ENCODE results near the gene KIF26B.

DNA sequence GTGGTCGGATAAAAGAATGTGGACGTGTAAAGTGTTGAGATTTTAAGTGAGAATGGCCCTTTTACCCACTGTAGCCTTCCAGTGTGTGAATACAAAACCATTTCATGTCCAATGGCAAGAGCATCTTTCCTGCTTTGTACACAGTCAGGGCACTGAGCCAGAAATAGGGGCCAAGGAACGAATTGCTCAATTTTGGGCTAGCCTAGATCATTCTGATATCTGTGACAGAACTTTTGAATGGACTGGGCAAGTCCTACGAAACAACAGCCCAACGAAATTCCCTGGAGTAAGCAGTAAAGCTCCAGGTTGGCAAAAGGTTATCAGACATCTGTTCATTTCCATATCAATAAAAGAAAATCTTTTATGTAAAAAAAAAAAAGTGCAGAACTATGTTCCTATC is 5.5 kb downstream of the KIF26B start:
- TF ChIP-seq ZNF274 (IDR thresholded peaks at IDR 0.05; ENCODE audit: low read depth, low read length) (no peak), YY1 (IDR thresholded peaks at IDR 0.05; ENCODE audit: insufficient read depth, insufficient read length) (no peak)

Measured in NT2/D1 (cell line).